CD4-positive, alpha-beta T cell treated with Interleukin-2 at 100 ng/mL for 4 hours (primary cell): ENCODE results near the gene MTX1.
"Not testable (repeated sequence)": the region's sequence is repeated elsewhere in the genome, so short reads cannot be mapped to it uniquely, and the experiment has no call there.

ENCODE experiments used
- DNase-seq: peaks from one replicate; pipeline ENCODE4 v3.0.0-alpha.2; 2020; ENCODE audit warnings: low spot score

The MTX1 gene

DNA sequence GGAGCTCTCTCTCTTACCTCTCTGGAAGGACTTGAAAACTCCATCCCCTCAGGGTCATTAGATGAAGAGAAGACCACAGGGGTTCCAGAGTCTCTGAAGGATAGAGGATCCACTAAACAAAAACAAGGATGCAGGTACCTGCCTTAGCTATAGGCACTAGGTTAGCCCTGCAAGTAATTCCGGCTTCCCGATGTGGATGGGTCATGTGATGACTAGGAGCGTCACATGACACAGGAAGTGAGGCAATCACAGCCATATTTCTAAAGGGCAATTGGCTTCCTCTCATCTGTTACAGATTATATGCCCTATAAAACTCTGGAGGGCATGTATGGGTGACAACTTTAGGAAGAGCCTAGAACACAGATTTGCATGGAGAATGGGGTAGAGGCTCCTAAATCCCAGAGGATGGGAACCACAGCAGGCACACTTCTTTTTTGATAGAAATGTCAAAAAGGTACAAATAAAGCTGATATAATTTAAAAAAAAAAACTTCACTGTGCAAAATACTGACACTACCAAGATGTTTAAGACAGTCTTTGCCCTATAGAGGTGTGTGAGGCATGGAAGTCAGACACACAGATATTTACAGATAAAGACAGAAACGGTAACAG is 32.7 kb downstream of the MTX1 start:
- peak; percentile 82 for DNase-seq

DNA sequence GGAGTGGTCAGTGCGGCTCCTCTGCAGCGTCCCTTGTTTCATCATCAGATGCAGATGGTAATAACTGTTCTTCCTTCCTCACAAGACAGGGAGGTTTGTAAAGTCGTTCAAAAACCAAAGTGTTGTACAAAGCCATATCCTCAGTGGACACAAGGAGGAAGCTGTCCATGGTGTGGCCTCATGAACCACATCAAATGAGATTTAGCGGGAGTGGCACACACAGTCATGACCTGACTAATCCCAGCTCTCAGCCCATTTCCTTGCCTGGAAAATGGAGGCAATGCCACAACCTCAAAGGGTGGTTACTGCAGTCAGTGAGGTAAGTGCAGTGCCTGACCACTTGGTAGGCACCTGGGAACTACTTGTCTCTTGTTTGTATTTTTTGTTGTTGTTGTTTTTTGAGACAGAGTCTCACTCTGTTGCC is 33.4 kb downstream of the MTX1 start:
- no peak for DNase-seq

DNA sequence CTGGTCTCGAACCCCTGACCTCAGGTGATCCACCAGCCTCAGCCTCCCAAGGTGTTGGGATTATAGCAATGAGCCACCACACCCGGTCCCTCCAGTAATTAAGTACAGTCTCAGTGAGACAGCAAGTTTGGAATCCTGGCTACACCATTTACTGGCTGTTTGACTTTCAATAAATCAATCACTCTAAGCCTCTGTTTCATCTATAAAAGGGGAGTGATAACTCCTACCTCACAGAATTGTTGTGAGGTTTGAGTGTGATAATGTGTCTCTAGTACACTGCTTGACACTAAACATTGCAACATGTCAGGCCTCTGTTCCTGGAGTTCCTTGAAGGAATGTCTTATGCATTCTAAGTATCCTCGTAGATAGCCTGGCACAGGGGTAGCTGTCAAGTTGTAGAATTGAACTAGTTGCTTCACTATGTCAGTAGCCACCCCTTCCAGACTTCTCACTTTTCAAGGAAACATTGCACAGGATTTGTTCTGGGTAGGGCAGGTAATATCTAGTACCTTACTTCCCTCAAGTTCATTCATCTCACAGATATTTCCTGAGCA is 34.4 kb downstream of the MTX1 start:
- DNase-seq: no peak

DNA sequence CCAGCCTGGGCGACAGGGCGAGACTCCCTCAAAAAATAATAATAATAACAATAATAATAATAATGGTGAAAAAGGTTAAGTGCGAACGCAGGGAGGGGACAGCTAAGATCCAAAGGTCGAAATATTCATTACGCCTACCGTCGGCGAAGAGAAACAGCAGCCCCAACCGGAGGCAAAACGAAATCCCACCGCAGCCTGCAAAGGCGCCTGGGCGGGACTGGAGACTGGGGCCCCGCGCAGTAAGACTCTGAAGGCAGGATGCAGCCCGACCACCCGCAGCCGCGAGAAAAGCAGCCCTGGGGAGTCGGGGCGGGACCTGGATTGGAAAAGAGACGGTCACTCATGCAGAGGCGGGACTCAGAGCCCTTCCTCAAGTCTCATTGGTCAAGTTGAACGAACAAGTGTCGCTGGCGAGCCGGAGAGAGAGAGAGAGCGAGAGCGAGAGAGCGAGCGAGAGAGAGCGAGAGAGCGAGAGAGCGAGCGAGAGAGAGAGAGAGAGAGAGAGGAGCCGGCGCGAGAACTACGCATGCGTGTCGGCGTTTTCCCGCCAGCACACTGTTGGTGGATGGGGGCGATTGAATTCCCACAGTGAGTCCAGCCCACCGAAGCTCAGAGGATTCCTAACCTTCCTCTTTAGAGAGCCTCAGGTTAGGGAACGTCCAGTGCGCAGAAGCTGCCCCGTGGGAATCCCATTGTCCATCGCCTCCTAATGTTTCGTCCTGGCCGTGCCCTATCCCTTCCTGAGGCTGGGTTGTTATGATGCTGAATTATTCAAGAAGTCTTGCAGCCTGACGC is 36.1 kb downstream of the MTX1 start:
- peak; percentile 97 for DNase-seq

DNA sequence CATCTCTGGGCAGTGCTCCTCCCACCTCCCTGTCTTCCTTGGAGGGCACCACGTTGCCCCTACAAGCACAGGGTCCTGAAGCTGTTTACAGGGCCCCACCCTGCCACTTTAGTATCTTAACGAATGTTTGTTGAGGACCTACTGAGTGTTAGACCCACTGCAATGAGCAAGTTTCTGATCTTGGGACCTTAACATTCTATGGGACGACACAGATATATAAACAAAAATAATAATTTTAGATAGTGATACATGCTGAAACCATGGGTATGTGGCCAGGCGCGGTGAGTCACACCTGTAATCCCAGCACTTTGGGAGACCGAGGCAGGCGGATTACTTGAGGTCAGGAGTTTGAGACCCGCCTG is 36.6 kb downstream of the MTX1 start:
- DNase-seq: no peak

DNA sequence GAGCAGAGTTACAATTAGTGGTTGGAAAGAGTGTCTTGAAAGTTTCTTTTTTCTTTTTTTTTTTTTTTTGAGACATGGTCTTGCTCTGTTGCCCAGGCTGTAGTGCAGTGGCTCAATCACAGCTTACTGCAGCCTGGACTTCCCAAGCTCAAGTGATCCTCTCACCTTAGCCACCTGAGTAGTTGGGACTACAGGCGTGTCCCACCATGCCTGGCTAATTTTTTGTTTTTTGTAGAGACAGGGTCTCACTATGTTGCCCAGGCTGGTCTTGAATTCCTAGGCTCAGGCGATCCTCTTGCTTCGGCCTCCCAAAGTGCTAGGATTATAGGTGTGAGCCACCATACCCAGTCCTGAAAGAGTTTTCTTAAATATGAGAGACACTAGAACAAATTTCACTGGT is 38.3 kb downstream of the MTX1 start:
- not testable (repeated sequence) for DNase-seq

DNA sequence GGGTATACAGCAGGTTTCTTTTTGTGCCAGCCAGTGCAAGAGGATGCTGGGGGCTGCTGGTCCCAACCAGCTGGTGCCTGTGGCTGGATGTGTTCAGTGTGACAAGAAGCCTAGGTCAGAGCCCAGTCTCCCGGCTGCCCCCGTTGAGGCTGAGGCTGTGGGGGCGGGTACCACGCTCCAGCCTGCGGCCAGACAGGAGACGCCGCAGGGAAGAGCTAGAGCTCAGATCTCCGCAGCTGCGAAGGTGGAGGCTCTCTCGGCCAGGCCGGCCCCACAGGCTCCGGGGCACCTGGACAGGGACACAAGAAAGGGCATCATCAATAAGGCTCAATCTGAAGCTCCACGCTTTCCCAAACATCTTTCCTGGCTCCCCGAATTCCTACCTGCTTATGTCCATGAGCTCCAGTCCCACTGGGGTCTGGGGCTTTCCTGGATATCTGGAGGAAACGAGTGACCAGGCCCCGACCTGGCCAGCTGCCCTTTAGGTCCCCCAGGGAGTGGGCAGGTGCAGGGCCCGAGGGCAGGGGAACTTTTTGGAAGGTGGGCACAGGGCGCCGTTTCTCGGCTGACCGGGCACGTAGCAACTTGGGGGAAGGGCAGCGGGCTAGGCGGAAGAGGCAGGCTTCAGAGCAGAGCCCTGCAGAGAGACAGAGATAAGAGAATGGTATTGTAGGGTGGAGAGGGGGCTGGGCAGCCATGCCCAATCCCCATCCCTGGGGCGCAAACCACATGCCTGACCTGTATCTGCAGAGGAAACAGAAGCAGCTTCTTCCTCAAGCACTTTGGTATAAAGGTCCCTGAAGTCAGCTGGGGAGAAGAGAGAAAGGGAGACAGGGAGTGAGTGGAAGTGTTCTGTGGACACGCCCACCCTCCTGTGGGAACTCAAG is 39.4 kb downstream of the MTX1 start:
- no peak for DNase-seq

DNA sequence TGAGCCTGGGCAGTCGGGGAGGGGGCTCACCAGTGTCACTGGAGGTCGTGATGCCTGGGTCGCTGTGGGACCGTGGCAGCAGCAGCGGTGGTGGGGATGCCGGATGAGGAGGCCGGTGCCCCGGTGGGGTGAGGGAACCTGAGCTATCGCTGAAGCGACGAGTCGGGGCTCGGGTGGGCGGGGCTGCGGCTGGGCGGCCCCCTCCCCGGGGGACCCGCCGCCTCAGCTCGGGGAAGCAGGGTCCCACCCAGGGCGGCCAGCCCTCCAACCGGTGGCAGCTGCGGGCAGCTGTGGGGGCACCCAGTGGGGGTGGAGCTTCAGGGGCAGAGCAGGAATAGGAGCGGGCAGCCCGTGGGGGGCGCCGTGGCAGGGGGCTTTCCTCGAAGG is 41.7 kb downstream of the MTX1 start:
- DNase-seq: no peak

DNA sequence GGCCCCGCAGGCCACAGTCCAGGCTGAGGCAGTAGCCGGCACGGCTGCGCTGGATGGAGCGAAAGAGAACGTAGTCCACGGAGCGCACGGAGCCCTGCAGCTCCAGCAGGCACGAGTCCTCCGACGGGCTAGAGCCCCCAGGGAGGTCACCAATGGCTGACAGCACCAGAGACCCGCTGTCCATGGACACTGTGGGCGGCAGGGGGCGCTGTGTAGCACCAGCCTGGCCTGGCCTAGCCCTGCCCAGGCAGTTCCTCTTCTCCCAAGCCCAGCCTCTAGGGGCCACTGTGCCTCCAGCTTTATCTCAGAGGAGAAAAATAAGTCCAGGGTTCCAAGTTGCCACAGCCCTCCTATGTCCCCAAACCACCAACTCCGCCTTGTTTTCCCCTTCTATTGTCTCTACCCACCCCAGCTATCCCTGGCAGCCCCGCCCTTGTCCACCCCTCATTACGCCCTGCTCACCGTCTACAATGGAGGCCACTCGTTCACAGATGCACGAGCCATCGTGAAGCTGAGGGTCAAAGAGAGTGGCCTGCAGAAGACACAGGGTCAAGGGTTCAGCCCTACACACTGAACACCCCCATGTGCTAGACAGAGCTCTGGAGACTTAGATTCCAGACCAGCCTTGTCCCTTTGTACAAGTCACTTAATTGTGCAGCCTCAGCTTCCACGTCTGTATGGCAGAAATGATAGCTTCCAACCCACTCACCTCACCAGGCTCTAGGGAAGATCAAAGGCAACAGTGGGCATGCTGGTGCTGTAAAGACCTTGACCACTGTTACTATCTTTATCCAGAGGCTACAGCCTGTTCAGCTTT is 42.3 kb downstream of the MTX1 start:
- peak; percentile 96 for DNase-seq

DNA sequence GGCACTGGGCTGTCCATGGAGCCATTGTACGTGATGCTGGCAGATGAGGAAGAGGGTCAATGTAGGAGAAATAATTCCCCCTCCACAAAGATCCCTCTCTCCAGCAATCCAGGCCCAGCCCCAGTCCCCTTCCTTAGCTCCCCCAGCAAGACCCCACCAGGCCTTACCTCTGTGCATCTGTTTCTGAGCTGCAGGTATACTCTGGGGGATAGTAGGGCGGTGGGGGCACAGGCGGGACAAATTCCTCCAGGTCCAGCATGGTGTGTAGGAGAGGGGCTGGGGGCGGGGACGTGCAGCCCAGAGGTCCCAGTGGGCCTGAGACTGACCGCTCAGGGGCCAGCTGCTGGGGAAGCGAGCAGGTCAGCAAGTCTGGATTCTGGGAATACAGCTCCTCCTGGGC is 43.1 kb downstream of the MTX1 start:
- no peak for DNase-seq

DNA sequence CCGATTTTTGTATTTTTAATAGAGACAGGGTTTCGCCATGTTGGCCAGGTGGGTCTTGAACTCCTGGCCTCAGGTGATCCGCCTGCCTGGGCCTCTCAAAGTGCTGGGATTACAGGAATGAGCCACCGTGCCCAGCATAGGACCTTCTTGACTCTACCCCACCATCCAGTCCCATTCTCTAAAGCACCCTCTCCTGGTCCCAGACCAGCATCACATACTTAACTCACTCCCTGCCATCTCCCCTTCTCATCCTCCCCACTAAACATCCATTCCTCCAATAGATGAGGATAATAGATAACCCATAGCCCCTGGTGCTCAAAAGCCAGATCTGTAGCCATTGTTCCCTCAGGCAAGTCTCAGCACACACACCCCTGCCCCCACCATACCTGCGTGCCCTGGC is 44.7 kb downstream of the MTX1 start:
- no peak for DNase-seq

DNA sequence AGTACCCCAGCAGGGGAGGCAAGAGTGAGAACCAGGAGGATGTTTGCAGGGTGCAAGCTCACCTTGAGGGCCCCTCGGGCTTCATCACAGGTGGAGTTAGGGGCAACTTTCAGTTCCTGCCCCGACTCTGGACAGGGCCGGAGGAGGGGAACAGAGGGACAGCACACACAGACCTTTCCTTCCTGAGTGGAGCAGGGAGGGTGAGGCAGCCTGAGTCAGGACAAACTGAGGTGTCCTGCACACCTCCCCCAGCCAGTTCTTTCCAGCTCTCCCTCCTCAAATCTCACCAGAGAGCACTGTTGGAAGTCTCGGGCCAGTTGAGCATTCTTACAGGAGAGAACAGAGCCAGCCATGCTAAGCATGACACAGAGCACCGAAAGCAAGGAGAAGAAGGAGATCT is 45.3 kb downstream of the MTX1 start:
- DNase-seq: no peak

DNA sequence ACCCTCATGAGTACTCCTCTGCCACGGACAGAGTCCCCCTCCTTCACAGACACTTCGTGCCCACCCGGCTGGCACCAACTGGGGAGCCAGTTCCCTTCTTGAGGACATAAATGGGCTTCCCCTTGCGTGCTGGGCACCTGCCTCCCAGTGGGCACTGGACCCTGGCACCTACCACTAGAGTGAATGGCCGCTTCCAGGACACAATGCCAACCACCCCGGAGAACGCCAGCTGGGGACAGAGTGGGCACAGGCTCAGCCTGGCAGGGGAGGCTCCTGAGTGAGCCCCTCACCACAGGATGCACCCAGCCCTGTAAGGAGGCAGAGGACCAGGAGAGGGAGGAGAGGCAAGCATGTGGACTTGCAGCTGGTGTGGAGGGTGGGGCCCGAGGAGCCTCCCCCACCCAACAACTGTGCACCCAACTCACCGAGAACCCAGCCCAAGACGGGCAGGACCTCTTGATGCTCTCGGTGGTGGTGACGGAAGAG is 45.8 kb downstream of the MTX1 start:
- DNase-seq: no peak

DNA sequence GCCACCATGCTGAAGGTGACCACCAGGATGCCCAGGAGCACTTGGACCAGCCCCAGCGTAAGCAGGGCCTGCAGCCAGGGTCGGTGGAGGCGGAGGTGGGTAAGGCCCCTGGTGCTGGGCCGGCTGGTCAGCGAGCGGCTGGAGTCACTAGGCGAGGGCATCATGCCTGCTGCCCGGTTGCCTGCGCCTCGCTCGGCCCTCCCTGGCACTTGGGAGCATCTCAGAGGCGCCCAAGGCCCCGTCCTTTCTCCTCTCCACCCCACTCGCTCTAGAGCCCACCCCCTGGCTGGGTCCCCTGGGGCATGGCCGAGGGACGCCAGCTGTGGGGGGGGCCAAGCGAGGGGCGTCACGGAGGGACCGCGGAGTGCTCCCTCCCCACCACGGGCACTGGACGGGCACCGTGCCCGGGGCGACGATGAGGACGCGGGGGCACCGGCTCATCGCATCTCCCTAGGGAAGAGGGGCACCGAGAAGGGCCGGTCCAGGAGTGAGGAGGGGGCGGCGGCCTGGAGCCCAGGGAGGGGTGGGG is 46.3 kb downstream of the MTX1 start:
- no peak for DNase-seq

DNA sequence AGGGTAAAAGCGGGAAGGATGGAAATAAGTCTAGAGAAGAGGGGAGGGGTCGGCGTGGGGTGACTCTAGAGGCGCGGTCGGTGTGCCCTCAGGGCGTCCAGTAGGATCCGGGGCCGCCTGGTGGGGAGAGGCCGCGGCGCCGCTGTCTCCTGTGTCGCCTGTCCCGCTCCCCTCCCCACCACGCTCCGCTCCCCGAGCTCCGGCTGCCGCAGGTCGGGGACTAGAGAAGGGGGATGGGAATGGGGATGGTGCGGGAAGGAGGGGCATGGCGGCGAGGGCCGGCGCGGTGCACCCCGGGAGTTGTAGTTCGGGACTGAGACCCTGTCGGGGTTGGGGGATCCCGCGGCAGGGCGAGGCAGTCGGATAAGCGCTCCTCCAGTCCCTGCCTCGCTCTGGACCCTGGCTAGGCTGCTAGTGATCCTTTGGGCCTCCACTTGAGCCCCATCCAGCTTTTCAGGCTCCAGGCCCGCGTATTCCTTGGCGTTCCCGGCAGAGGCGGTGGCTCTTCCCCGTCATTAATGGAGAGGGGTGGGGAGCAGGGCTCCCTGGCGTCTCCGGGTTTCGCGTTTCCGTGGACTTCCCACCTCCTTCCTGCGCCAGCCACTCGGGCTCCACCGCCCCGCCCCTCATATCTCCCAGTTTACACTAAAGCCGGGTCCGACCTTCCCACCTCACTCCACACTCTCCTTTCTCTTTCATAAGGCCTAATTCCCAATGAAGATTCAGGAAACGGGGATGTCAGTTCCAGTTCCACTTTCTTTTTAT is 46.9 kb downstream of the MTX1 start, which contains the start of gene ENTREP3:
TSS of gene ENTREP3 (minus strand) at position 241 of the 765 bp plus-strand sequence. CDS start 606 bp downstream, outside the sequence.
- DNase-seq: peak; percentile 71

DNA sequence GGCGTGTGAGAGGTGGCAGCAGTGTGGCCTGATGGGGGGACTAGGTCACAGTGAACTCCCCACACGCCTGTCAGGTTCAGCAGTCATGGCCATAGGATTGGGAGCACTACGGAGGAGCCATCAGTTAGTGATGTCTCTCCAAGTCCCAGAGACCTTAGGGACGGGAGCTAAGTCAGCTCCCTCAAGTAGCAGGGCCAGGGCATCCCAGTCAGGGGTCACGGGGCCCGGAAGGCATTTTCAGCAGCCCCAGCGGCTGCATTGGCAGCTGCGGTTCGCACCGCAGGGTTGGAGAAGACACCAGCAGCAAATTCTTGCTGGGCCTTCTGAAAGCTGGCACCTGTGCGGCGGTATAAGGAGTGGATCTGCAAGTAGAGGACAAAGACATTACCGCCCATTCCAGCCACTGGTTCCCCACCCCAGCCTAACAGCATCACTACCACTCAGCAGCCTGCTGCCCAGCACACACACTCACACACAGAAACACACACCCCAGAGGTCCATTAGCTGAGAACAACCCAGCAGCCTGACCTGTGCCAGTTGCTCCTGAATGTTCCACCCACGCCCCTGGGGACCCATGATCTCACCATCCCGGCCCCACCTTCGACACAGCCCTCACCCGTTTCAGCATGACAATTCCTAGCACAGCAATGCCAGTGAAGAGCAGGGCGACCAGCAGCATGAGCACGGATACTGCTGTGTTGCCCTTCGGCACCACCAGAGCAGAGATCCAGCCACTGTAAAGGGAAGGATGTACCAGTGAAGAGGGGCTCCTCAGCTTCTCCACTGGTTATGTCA is 47.8 kb downstream of the MTX1 start:
- no peak for DNase-seq

DNA sequence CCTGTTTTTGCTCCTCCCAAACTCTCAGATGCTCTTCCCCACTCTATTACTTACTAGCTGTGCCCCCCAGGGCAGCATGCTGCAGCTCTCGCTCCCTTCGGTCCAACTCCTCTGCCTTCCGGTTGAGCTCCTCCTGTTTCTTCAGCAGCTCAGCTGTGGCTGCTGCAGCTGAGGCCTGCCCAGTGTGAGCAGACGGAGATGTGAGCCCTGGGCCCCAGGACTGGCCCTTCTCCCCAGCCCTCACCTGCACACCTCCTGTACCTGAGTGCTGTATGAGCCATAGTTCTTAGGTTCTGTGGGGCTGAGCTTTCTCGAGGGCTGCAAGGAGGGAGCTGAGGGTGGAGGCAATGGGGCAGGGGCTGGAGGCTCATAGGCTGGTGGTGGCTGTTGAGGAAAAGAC is 51.8 kb downstream of the MTX1 start:
- DNase-seq: no peak

DNA sequence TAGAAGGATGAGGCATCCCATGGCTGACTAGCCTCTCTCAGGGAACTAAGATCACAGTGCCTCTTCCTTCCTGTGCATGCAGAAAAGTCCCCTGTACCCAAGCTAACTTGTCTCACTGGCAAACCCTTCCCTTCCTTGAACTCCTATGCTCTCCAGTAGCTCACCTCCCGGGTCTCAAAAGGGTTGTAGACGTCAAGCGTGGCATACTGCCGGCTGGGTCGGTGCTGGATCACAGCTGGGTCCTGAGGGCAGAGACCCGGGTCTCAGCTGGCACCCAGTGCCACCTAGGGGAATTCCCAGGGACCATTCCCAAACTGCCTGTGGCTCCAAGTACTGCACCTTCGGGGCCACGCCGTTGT is 53.0 kb downstream of the MTX1 start:
- DNase-seq: no peak

DNA sequence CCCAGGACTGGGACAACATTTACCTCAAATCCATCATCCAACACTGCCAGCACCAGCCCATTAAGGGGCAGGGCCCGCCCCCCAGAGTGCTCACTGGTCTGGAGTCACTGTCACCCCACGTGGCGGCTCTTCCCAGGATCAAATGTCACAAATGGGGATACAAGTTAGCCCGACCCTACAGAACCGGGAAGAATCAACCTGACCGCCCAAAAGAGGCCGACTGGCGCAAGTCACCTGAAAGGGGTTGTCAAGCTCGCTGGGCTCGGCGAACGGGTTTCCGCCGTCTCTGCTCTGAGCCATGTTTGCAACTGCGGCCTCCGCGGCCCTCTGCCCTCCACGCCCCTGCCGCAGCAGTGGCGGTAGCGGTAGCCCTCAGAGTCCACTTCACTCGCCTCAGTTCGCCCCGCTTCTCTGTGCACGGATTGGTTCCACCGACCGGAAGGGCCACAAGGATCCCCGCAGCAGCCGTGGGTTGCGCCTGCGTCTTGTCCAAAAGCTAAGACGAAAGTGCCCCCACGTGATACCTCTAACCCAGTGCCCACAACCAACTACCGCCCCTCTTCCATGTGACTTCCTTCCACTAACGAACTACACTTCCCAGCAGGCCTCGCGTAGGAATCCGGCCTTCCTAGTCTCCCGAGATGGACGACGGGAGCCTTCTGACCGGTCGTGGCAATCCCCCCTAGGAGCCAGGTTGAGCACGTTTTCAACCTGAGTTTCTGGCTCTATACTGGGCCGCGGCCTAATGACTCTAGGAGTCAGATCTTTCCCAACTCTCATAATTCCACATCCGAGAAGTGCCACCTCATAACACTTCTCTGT is 53.6 kb downstream of the MTX1 start, which contains the start of gene SCAMP3:
TSS of gene SCAMP3 (minus strand) at position 509 of the 822 bp plus-strand sequence. CDS start at position 300, 209 bp downstream.
- peak; percentile 89 for DNase-seq
